ENCODE data around the gene MAPKBP1. TPM values are rescaled to one million over a fixed set of nuclear protein-coding genes. Genes with fewer than 3 reads are reported as not detected.

MAPKBP1 gene
- total RNA-seq, 4 donors from 2014 or later, result 4.2 to 8.4 (median 5.4) TPM

- DNase-seq, result no peak
- Histone ChIP-seq H3K4me3 (no peak overlapping the region), H3K9me3 (no peaks in the 10 kb centered on the region), H3K27ac (no peak overlapping the region), H3K36me3 (peaks cover 0 to 17% of the 10 kb centered on the region in 2 donors), H3K27me3 (no peaks in the 10 kb centered on the region), H3K4me1 (peaks cover 8 to 13% of the 10 kb centered on the region in 2 donors)
- in situ Hi-C loops (cut with MboI; ENCODE audit: low sequenced_read_pairs in 4 of 4), result no loop called here
- TF ChIP-seq POLR2A (IDR thresholded peaks at IDR 0.05) (no peak), CTCF (IDR thresholded peaks at IDR 0.05 in 4 of 5, conservative IDR thresholded peaks at IDR 0.05 in 1 of 5) (no peak)
- intact Hi-C loops (cut with DNase I; ENCODE audit: low total_unique reads), result loop anchor here (5.0 kb wide), 1 partner anchor 345 kb away; no protein-coding TSS in a partner anchor
- no peak for ATAC-seq
These were observed 62.6 kb downstream of the MAPKBP1 start for GRCh38 chr15:41836713-41837454.

GRCh38 chr15:41838400-41838897 is 64.2 kb downstream of the MAPKBP1 start, which contains the start of gene PLA2G4B:
TSS of gene PLA2G4B (plus strand) at chr15:41838847. CDS start at chr15:41838914, 67 bp downstream.
- peak within 1 kb of the TSS; percentile 51 to 66 (median 56) for H3K27ac ChIP-seq
- intact Hi-C loops (cut with DNase I; ENCODE audit: low total_unique reads), result loop anchor here (5.0 kb wide), 1 partner anchor 344 kb away; no protein-coding TSS in a partner anchor
- in situ Hi-C loops (cut with MboI; ENCODE audit: low sequenced_read_pairs in 4 of 4), result no loop called here
- no peaks in the 10 kb centered on the region for H3K27me3 ChIP-seq
- no peaks in the 10 kb centered on the region for H3K9me3 ChIP-seq
- peaks cover 8 to 13% of the 10 kb centered on the region in 2 donors for H3K4me1 ChIP-seq
- DNase-seq, result peak; percentile 60 to 87
- H3K4me3 ChIP-seq, result no peak within 1 kb of the TSS
- peaks cover 0 to 10% of the 10 kb centered on the region in 2 donors for H3K36me3 ChIP-seq
- ATAC-seq, result peak; percentile 81 to 92
- TF ChIP-seq POLR2A (IDR thresholded peaks at IDR 0.05), result no peak
- no peak for TF ChIP-seq CTCF (IDR thresholded peaks at IDR 0.05 in 4 of 5, conservative IDR thresholded peaks at IDR 0.05 in 1 of 5)

GRCh38 chr15:41839781-41840491 is 65.7 kb downstream of the MAPKBP1 start:
- intact Hi-C loops (cut with DNase I; ENCODE audit: low total_unique reads) (loop anchor here (5.0 kb wide), 1 partner anchor 342 kb away; no protein-coding TSS in a partner anchor), in situ Hi-C loops (cut with MboI; ENCODE audit: low sequenced_read_pairs in 4 of 4) (no loop called here)
- no peak for ATAC-seq
- H3K27me3 ChIP-seq, result no peaks in the 10 kb centered on the region
- peaks cover 8 to 13% of the 10 kb centered on the region in 2 donors for H3K4me1 ChIP-seq
- H3K4me3 ChIP-seq, result no peak overlapping the region
- TF ChIP-seq POLR2A (IDR thresholded peaks at IDR 0.05) (no peak), CTCF (IDR thresholded peaks at IDR 0.05 in 4 of 5, conservative IDR thresholded peaks at IDR 0.05 in 1 of 5) (no peak)
- H3K36me3 ChIP-seq, result peaks cover 0 to 13% of the 10 kb centered on the region in 2 donors
- no peak for DNase-seq
- no peak overlapping the region for H3K27ac ChIP-seq
- no peaks in the 10 kb centered on the region for H3K9me3 ChIP-seq

DNA sequence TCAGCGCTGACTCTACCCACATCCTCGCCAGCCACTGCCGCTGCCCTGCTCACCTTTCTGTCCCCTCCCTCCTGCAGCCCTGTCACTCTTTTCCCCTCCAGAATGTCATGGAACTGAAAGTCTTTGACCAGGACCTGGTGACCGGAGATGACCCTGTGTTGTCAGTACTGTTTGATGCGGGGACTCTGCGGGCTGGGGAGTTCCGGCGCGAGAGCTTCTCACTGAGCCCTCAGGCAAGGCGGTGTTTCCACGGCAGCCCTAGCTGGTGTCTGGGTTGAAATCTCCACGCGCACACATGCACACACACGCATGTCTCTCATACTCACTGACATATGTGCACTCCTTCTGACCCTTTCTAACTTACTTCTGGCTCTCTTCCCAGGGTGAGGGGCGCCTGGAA is 66.4 kb downstream of the MAPKBP1 start:
- no peak for ATAC-seq
- H3K27ac ChIP-seq, result no peak overlapping the region
- H3K27me3 ChIP-seq, result no peaks in the 10 kb centered on the region
- peaks cover 8 to 13% of the 10 kb centered on the region in 2 donors for H3K4me1 ChIP-seq
- intact Hi-C loops (cut with DNase I; ENCODE audit: low total_unique reads), result no loop called here
- H3K9me3 ChIP-seq, result no peaks in the 10 kb centered on the region
- TF ChIP-seq POLR2A (IDR thresholded peaks at IDR 0.05) (no peak), CTCF (IDR thresholded peaks at IDR 0.05 in 4 of 5, conservative IDR thresholded peaks at IDR 0.05 in 1 of 5) (no peak)
- no peak overlapping the region for H3K4me3 ChIP-seq
- no peak for DNase-seq
- in situ Hi-C loops (cut with MboI; ENCODE audit: low sequenced_read_pairs in 4 of 4), result no loop called here
- peaks cover 0 to 19% of the 10 kb centered on the region in 2 donors for H3K36me3 ChIP-seq
